HG03520 (cell line): ENCODE measurements around the gene EIF4EBP3.
"Not testable (repeated sequence)": the region's sequence is repeated elsewhere in the genome, so short reads cannot be mapped to it uniquely, and the experiment has no call there.

Experiments
- ATAC-seq: cut with Tn5 transposase; IDR thresholded peaks from one replicate; pipeline ENCODE4 v1.9.1; 2021; ENCODE audit warnings: mild to moderate bottlenecking, moderate library complexity; ENCODE audit not compliant: unreplicated experiment

Gene EIF4EBP3

GRCh38 chr5:140575309-140575708 lies 27.8 kb downstream of the EIF4EBP3 start:
- ATAC-seq, result no peak

- no peak for ATAC-seq
Measured at GRCh38 chr5:140576776-140577201, 29.3 kb downstream of the EIF4EBP3 start.

GRCh38 chr5:140579188-140579747 lies 31.8 kb downstream of the EIF4EBP3 start:
- ATAC-seq, result not testable (repeated sequence)

- no peak for ATAC-seq
Measured at GRCh38 chr5:140587495-140587894, 40.0 kb downstream of the EIF4EBP3 start.

- ATAC-seq, result no peak
Measured at GRCh38 chr5:140588311-140589070, 41.0 kb downstream of the EIF4EBP3 start.

GRCh38 chr5:140590861-140591260 lies 43.4 kb downstream of the EIF4EBP3 start:
- no peak for ATAC-seq

- ATAC-seq, result no peak
Measured at GRCh38 chr5:140591747-140592372, 44.4 kb downstream of the EIF4EBP3 start.

GRCh38 chr5:140593070-140593469 lies 45.6 kb downstream of the EIF4EBP3 start:
- ATAC-seq, result not testable (repeated sequence)

GRCh38 chr5:140594169-140594568 lies 46.7 kb downstream of the EIF4EBP3 start:
- ATAC-seq, result no peak

GRCh38 chr5:140595538-140596300 lies 48.3 kb downstream of the EIF4EBP3 start:
- ATAC-seq, result no peak

- no peak for ATAC-seq
Measured at GRCh38 chr5:140596321-140596741, 48.9 kb downstream of the EIF4EBP3 start.

GRCh38 chr5:140598836-140599235 lies 51.4 kb downstream of the EIF4EBP3 start:
- ATAC-seq, result no peak
